Cardiac septum (tissue), 1 donor: ENCODE results near the gene SUMO1. TPM values are rescaled to one million over a fixed set of nuclear protein-coding genes. Genes with fewer than 3 reads are reported as not detected.

ENCODE experiments used
- DNase-seq: peaks from one replicate; pipeline ENCODE4 v3.0.0-alpha.2; 2020; ENCODE audit warnings: low spot score
- intact Hi-C: fragments of 100-400 bp; cut with DNase I; formaldehyde crosslinking; loops from one replicate; pipeline ENCODE4 v1.14.0; 2022
- total RNA-seq: library from RNA; stranded (reverse); fragmentation: NEBNext Ultra II Directional; extraction: Animal tissue kit (Norgen Biotek cat#: 25700); gene quantifications from one replicate; pipeline ENCODE4 v1.2.1, GENCODE V29; 2021
- donor health status: DM: no; HTN: no; CAD: no.

The SUMO1 gene
- total RNA-seq, 1 donor from 2014 or later = 59.5 TPM

DNA sequence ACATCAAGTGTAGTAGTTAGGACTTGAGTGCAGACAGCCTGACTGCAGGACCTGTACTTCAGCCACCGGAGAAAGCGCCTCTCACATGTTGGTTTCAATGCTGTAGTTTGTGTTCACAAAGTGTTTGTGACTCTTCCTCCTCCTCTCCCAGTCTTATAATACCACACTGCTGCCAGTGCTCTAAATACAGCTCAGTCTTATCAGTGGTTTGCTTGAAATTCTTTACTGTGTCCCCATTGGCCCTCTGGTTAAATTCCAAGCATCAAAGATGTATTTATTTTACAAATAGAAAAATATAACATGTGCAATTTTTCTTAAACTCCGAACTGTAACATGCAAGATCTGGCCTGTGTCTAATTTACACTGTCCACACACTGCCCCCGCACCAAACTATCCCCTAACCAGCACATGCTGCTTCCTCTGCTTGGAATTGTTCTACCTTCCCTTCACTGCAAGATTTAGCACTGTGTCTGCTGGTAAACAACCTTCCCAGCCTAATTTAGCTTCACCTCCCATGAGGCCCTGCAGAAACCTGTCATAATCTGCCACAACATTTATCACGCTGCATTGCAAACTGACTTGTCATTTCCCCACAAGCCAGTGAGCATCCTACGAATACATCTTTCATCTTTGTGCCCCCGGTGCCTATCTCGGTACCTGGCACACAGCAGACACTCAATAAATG, 77.1 kb downstream of the SUMO1 start:
- no peak for DNase-seq
- intact Hi-C loops = no loop called here

DNA sequence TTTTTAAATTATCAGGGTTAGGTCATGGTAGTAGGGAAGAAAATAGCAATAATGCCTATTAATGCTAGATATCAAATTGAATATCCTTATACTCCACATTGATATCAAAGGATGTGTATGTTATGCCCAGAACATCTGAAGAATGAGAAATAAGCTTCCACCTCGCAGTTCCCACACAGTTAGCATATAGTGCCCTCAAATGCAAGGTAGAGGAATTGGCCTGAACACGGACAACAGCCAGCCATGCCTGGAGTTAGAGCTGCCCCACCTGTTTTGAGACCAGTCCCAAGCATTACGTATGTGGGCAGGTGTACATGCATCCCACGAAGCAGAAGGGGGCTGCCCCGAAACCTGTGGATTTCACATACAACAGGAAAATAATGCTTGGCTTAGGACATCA, 79.6 kb downstream of the SUMO1 start:
- intact Hi-C loops = no loop called here
- no peak for DNase-seq

DNA sequence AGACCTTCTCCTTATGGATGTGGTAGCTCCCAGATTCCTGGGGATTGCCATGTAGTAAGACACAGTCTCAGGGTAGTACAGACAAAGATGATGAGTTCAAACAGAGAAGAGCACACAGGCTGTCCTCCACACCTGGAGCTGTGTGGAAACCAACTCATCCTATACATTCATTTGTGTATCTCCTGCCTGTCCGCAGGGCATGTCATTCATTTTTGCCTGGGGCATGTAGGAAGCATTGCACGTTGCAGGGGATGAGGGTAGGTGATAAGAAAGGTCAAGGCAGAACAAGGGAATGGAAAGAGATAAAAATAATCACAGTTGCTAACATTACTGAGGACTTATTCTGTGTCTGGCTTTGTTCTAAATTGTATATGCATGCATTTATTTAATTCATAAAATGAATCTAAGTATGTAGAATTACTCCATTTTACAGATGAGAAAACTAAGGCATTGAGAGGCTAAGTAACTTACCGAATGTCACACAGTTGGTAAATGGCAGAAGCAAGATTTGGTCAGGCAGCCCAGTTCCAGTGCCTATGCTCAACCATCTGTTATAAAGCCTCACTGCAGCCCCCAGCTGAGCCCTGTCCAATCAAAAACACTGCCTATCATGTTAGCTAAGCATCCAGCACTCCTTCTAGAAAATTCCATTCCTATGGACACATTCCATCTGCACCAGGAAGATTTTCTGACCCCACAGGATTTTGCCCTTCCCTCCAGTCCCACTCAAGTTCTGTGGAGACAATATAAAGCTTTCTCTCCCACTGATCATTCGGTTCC, 81.0 kb downstream of the SUMO1 start:
- DNase-seq = no peak
- intact Hi-C loops = no loop called here

Other genes starting within 250 kb of the SUMO1 start
- gene FZD7, start 204.7 kb downstream of the SUMO1 start, total RNA-seq = 34.7 TPM
- not detected for gene KIAA2012, start 165.3 kb downstream of the SUMO1 start, total RNA-seq
- 24.4 TPM for gene NOP58, start 27.2 kb upstream of the SUMO1 start, total RNA-seq
- gene BMPR2, start 137.7 kb upstream of the SUMO1 start, total RNA-seq = 83.6 TPM